TTC549 (cell line): ENCODE results near the gene PTPN4.
"Not testable (repeated sequence)": the region's sequence is repeated elsewhere in the genome, so short reads cannot be mapped to it uniquely, and the experiment has no call there.

Experiments
- FAIRE-seq: peaks from 2 replicates; lab custom pipeline; 2012; peaks lifted over from hg19 to GRCh38; lab: Jason Lieb, UNC

The PTPN4 gene

GRCh38 chr2:119766944-119767343 is 7.2 kb downstream of the PTPN4 start:
- no peak for FAIRE-seq

- FAIRE-seq: no peak
Measured at GRCh38 chr2:119768742-119769141, 9.0 kb downstream of the PTPN4 start.

GRCh38 chr2:119769645-119770044 is 9.9 kb downstream of the PTPN4 start:
- FAIRE-seq: no peak

- FAIRE-seq: no peak
Measured at GRCh38 chr2:119771331-119771730, 11.6 kb downstream of the PTPN4 start.

GRCh38 chr2:119772128-119772527 is 12.4 kb downstream of the PTPN4 start:
- no peak for FAIRE-seq

GRCh38 chr2:119772767-119773166 is 13.0 kb downstream of the PTPN4 start:
- no peak for FAIRE-seq

- FAIRE-seq: no peak
Measured at GRCh38 chr2:119774026-119774425, 14.3 kb downstream of the PTPN4 start.

GRCh38 chr2:119775102-119775501 is 15.4 kb downstream of the PTPN4 start:
- FAIRE-seq: no peak

- no peak for FAIRE-seq
Measured at GRCh38 chr2:119782308-119783027, 22.7 kb downstream of the PTPN4 start.

GRCh38 chr2:119784876-119785275 is 25.2 kb downstream of the PTPN4 start:
- no peak for FAIRE-seq

- FAIRE-seq: no peak
Measured at GRCh38 chr2:119786295-119786694, 26.6 kb downstream of the PTPN4 start.

- FAIRE-seq: no peak
Measured at GRCh38 chr2:119788752-119789151, 29.0 kb downstream of the PTPN4 start.

- no peak for FAIRE-seq
Measured at GRCh38 chr2:119790466-119790865, 30.7 kb downstream of the PTPN4 start.

GRCh38 chr2:119792907-119793312 is 33.2 kb downstream of the PTPN4 start:
- no peak for FAIRE-seq

GRCh38 chr2:119794237-119794636 is 34.5 kb downstream of the PTPN4 start:
- no peak for FAIRE-seq

GRCh38 chr2:119795309-119796303 is 35.9 kb downstream of the PTPN4 start:
- FAIRE-seq: no peak

- FAIRE-seq: peak; percentile 3
Measured at GRCh38 chr2:119800376-119800902, 40.7 kb downstream of the PTPN4 start.

- FAIRE-seq: no peak
Measured at GRCh38 chr2:119801040-119801439, 41.3 kb downstream of the PTPN4 start.

- not testable (repeated sequence) for FAIRE-seq
Measured at GRCh38 chr2:119801989-119802388, 42.3 kb downstream of the PTPN4 start.

- no peak for FAIRE-seq
Measured at GRCh38 chr2:119803101-119803500, 43.4 kb downstream of the PTPN4 start.

GRCh38 chr2:119804409-119804808 is 44.7 kb downstream of the PTPN4 start:
- not testable (repeated sequence) for FAIRE-seq

GRCh38 chr2:119808516-119809147 is 48.9 kb downstream of the PTPN4 start:
- FAIRE-seq: no peak
